Neural progenitor cell (in vitro differentiated cells): ENCODE results near the gene MEFV.
A peak's percentile ranks its signal among the peaks of the same experiment; 100 is the strongest.

Experiments used
- CTCF ChIP-seq: fragments of 200-600 bp; sonication (generic); IDR thresholded peaks from 2 replicates; pipeline ENCODE4 v1.5.1; 2017; ENCODE audit warnings: antibody characterized with exemption, mild to moderate bottlenecking
- EZH2 ChIP-seq: fragments of 200-600 bp; sonication (generic); IDR thresholded peaks from 2 replicates; pipeline ENCODE4 v1.6.1; 2017; ENCODE audit warnings: antibody characterized with exemption, mild to moderate bottlenecking, moderate library complexity
- EZH2phosphoT487 ChIP-seq: fragments of 200-600 bp; sonication (generic); IDR thresholded peaks from 2 replicates; pipeline ENCODE4 v1.6.1; 2017; ENCODE audit warnings: antibody characterized with exemption

GRCh38 chr16:3305109-3306068 lies 49.0 kb upstream of the MEFV start, which contains the start of the genes TIGD7 and ZNF75A:
- TF ChIP-seq CTCF: peak; percentile 4
- TF ChIP-seq EZH2: peak; percentile 34
- TF ChIP-seq EZH2phosphoT487: peak; percentile 46
